ENCODE measurements around the gene FREM2.

DNA sequence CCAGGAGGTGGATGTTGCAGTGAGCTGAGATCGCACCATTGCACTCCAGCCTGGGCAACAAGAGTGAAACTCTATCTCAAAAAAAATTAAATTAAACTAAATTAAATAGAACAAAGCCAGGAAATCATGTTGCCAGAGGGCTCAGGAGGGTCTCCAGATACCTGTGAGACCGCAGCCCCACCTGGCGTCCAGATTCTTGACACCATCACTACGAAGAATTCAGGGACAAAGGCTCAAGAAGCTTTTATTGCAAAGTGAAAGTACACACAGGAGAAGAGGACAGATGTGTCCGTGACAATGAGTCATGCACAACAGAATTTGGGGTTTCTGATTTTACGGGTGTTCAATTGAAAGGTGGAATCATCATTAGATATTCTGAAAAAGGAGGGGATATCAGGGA, 227.2 kb downstream of the FREM2 start:
- TF ChIP-seq, protein P1, sequence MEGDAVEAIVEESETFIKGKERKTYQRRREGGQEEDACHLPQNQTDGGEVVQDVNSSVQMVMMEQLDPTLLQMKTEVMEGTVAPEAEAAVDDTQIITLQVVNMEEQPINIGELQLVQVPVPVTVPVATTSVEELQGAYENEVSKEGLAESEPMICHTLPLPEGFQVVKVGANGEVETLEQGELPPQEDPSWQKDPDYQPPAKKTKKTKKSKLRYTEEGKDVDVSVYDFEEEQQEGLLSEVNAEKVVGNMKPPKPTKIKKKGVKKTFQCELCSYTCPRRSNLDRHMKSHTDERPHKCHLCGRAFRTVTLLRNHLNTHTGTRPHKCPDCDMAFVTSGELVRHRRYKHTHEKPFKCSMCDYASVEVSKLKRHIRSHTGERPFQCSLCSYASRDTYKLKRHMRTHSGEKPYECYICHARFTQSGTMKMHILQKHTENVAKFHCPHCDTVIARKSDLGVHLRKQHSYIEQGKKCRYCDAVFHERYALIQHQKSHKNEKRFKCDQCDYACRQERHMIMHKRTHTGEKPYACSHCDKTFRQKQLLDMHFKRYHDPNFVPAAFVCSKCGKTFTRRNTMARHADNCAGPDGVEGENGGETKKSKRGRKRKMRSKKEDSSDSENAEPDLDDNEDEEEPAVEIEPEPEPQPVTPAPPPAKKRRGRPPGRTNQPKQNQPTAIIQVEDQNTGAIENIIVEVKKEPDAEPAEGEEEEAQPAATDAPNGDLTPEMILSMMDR (IDR thresholded peaks at IDR 0.05; ENCODE audit: insufficient read depth, low read length, poor library complexity, severe bottlenecking) = no peak
- no peak for TF ChIP-seq EZH2phosphoT487 (conservative IDR thresholded peaks at IDR 0.05; ENCODE audit: low read length)
